Neural cell (in vitro differentiated cells): ENCODE measurements around the gene NACC2. TPM values are rescaled to one million over a fixed set of nuclear protein-coding genes. Genes with fewer than 3 reads are reported as not detected.

Experiments used
- H2AFZ ChIP-seq: fragments of 200-600, 300-800 bp; sonication (generic), shearing (Covaris generic); 2 replicates; pipeline ENCODE4 v1.6.0; 2014; ENCODE audit warnings: low read depth, mild to moderate bottlenecking, antibody characterized with exemption, low read length, moderate library complexity
- H3F3A ChIP-seq: fragments of 200-600 bp; shearing (Covaris generic); 2 replicates; pipeline ENCODE4 v1.6.1; 2016; ENCODE audit warnings: mild to moderate bottlenecking, moderate library complexity, mixed read lengths, antibody characterized with exemption, low read length; ENCODE audit not compliant: insufficient read depth, poor library complexity, severe bottlenecking
- H3K27ac ChIP-seq: fragments of 200-600, 300-800 bp; sonication (generic), shearing (Covaris generic); 2 replicates; pipeline ENCODE4 v1.5.1; 2014; ENCODE audit warnings: mild to moderate bottlenecking, low read length, moderate library complexity
- H3K27me3 ChIP-seq: fragments of 300-800, 200-600 bp; sonication (generic), shearing (Covaris generic); 2 replicates; pipeline ENCODE4 v1.6.0; 2014; ENCODE audit warnings: mild to moderate bottlenecking, low read depth, low read length, moderate library complexity; ENCODE audit not compliant: insufficient read depth
- H3K36me3 ChIP-seq: fragments of 300-800, 200-600 bp; sonication (generic), shearing (Covaris generic); 2 replicates; pipeline ENCODE4 v1.5.1; 2014; ENCODE audit warnings: mild to moderate bottlenecking, antibody characterized with exemption, low read length, moderate library complexity; ENCODE audit not compliant: insufficient read depth
- H3K4me2 ChIP-seq: fragments of 300-800, 200-600 bp; sonication (generic), shearing (Covaris generic); 2 replicates; pipeline ENCODE4 v1.6.0; 2014; ENCODE audit warnings: mild to moderate bottlenecking, low read length
- H3K4me3 ChIP-seq: fragments of 300-800, 200-600 bp; sonication (generic), shearing (Covaris generic); 2 replicates; pipeline ENCODE4 v1.5.1; 2014; ENCODE audit warnings: mild to moderate bottlenecking, low read length, moderate library complexity
- H3K79me2 ChIP-seq: fragments of 200-600 bp; shearing (Covaris generic); replicated peaks from 2 replicates; pipeline ENCODE4 v1.6.0; 2014; ENCODE audit warnings: mild to moderate bottlenecking, low read length, moderate library complexity; ENCODE audit not compliant: insufficient read depth
- H3K9ac ChIP-seq: fragments of 300-800, 200-600 bp; sonication (generic), shearing (Covaris generic); 2 replicates; pipeline ENCODE4 v1.6.1; 2016; ENCODE audit warnings: mild to moderate bottlenecking, low read length, mixed read lengths
- H3K9me2 ChIP-seq: fragments of 200-600 bp; shearing (Covaris generic); 2 replicates; pipeline ENCODE4 v1.6.1; 2016; ENCODE audit warnings: mild to moderate bottlenecking, low read length, mixed read lengths; ENCODE audit not compliant: insufficient read depth
- H3K9me3 ChIP-seq: fragments of 200-600, 300-800 bp; sonication (generic), shearing (Covaris generic); 2 replicates; pipeline ENCODE4 v1.6.1; 2016; ENCODE audit warnings: mild to moderate bottlenecking, mixed run types, low read length, moderate library complexity, mixed read lengths
- H4K20me1 ChIP-seq: fragments of 200-600 bp; shearing (Covaris generic); 2 replicates; pipeline ENCODE4 v1.6.1; 2016; ENCODE audit warnings: mild to moderate bottlenecking, mixed run types; ENCODE audit not compliant: insufficient read depth
- EP300 ChIP-seq: fragments of 450-650 bp; conservative IDR thresholded peaks from 2 replicates; pipeline ENCODE4 v1.6.1; 2014; ENCODE audit warnings: antibody characterized with exemption, mild to moderate bottlenecking, moderate library complexity; ENCODE audit not compliant: poor library complexity, severe bottlenecking
- EZH2 ChIP-seq: fragments of 200-600, 300-800 bp; shearing (Covaris generic), sonication (generic); IDR thresholded peaks from 2 replicates; pipeline ENCODE4 v1.6.1; 2014; ENCODE audit warnings: antibody characterized with exemption, low read length, borderline replicate concordance, mild to moderate bottlenecking; ENCODE audit not compliant: insufficient read depth, poor library complexity, severe bottlenecking
- MXI1 ChIP-seq: fragments of 450-650 bp; conservative IDR thresholded peaks from 2 replicates; pipeline ENCODE4 v1.6.1; 2014; ENCODE audit warnings: antibody characterized with exemption, mild to moderate bottlenecking; ENCODE audit not compliant: poor library complexity, severe bottlenecking
- POLR2AphosphoS5 ChIP-seq: IDR thresholded peaks from 2 replicates; pipeline ENCODE4 v1.6.1; 2012
- RAD21 ChIP-seq: fragments of 450-650 bp; conservative IDR thresholded peaks from 2 replicates; pipeline ENCODE4 v1.6.1; 2014; ENCODE audit warnings: antibody characterized with exemption, mild to moderate bottlenecking, moderate library complexity
- TAF1 ChIP-seq: IDR thresholded peaks from 2 replicates; pipeline ENCODE4 v1.6.1; 2012; ENCODE audit warnings: low read depth
- polyA plus RNA-seq: library from polyadenylated mRNA; depleted of rRNA; stranded (reverse); fragments of >200 nt; gene quantifications from 2 replicates; pipeline ENCODE4 v1.2.3, GENCODE V29; 2014
- TF ChIP-seq, protein P1 (sequence below): fragments of 450-650 bp; IDR thresholded peaks from 2 replicates; pipeline ENCODE4 v1.5.1; 2014; ENCODE audit warnings: antibody characterized with exemption, mild to moderate bottlenecking, moderate library complexity; ENCODE audit not compliant: poor library complexity, severe bottlenecking
- TF ChIP-seq, protein P2 (sequence below): IDR thresholded peaks from 2 replicates; pipeline ENCODE4 v1.6.1; 2012; ENCODE audit warnings: borderline replicate concordance

The NACC2 gene
- polyA plus RNA-seq, 1 donor from 2014 or later, result 1.7 TPM

DNA sequence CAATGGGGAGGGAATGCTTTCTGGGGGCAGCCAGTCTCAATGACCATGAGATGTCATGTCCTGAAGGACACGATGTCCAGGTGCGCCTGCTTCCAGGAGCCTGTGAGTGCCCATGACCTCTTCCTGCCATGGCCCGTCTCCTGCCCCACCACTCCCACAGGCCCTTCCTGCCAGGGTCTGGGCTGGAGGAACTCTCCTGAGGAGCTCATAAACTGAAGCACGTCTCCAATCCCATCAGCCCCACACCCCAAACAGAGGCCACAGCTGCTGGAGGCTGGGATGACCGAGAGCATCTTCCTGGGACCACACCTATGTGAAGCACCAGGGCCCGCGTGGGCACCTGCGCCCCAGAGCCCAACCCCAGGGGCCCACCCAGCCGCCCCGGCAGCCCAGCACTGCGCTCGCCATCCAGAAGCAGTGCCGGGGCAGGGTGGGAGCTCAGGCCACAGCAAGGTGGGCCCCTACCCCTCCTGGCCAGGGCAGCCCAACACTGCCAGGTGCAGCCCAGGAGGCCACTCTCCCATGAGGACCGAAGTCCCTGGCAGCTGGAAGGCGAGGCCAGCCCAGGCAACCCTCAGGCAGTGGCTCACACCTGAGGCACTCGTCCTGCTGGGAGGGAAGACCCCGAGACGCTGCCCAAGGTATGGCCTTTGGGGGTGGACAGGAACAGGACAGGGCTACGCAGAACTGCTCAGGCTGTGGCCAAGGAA is 80.0 kb downstream of the NACC2 start:
- Histone ChIP-seq H3K4me2 (no peak overlapping the region), H3K27ac (no peak overlapping the region), H3K9me2 (no peaks in the 10 kb centered on the region), H4K20me1 (no peaks in the 10 kb centered on the region), H3K79me2 (no peaks in the 10 kb centered on the region), H3K36me3 (no peaks in the 10 kb centered on the region), H3K4me3 (no peak overlapping the region), H3F3A (no peaks in the 10 kb centered on the region), H3K9ac (no peak overlapping the region), H3K9me3 (no peaks in the 10 kb centered on the region), H3K27me3 (no peaks in the 10 kb centered on the region), H2AFZ (no peak overlapping the region)
- TF ChIP-seq, protein P1, sequence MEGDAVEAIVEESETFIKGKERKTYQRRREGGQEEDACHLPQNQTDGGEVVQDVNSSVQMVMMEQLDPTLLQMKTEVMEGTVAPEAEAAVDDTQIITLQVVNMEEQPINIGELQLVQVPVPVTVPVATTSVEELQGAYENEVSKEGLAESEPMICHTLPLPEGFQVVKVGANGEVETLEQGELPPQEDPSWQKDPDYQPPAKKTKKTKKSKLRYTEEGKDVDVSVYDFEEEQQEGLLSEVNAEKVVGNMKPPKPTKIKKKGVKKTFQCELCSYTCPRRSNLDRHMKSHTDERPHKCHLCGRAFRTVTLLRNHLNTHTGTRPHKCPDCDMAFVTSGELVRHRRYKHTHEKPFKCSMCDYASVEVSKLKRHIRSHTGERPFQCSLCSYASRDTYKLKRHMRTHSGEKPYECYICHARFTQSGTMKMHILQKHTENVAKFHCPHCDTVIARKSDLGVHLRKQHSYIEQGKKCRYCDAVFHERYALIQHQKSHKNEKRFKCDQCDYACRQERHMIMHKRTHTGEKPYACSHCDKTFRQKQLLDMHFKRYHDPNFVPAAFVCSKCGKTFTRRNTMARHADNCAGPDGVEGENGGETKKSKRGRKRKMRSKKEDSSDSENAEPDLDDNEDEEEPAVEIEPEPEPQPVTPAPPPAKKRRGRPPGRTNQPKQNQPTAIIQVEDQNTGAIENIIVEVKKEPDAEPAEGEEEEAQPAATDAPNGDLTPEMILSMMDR, result no peak
- TF ChIP-seq POLR2AphosphoS5 (no peak), TAF1 (no peak), RAD21 (no peak)
- TF ChIP-seq, protein P2, sequence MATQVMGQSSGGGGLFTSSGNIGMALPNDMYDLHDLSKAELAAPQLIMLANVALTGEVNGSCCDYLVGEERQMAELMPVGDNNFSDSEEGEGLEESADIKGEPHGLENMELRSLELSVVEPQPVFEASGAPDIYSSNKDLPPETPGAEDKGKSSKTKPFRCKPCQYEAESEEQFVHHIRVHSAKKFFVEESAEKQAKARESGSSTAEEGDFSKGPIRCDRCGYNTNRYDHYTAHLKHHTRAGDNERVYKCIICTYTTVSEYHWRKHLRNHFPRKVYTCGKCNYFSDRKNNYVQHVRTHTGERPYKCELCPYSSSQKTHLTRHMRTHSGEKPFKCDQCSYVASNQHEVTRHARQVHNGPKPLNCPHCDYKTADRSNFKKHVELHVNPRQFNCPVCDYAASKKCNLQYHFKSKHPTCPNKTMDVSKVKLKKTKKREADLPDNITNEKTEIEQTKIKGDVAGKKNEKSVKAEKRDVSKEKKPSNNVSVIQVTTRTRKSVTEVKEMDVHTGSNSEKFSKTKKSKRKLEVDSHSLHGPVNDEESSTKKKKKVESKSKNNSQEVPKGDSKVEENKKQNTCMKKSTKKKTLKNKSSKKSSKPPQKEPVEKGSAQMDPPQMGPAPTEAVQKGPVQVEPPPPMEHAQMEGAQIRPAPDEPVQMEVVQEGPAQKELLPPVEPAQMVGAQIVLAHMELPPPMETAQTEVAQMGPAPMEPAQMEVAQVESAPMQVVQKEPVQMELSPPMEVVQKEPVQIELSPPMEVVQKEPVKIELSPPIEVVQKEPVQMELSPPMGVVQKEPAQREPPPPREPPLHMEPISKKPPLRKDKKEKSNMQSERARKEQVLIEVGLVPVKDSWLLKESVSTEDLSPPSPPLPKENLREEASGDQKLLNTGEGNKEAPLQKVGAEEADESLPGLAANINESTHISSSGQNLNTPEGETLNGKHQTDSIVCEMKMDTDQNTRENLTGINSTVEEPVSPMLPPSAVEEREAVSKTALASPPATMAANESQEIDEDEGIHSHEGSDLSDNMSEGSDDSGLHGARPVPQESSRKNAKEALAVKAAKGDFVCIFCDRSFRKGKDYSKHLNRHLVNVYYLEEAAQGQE, result no peak

DNA sequence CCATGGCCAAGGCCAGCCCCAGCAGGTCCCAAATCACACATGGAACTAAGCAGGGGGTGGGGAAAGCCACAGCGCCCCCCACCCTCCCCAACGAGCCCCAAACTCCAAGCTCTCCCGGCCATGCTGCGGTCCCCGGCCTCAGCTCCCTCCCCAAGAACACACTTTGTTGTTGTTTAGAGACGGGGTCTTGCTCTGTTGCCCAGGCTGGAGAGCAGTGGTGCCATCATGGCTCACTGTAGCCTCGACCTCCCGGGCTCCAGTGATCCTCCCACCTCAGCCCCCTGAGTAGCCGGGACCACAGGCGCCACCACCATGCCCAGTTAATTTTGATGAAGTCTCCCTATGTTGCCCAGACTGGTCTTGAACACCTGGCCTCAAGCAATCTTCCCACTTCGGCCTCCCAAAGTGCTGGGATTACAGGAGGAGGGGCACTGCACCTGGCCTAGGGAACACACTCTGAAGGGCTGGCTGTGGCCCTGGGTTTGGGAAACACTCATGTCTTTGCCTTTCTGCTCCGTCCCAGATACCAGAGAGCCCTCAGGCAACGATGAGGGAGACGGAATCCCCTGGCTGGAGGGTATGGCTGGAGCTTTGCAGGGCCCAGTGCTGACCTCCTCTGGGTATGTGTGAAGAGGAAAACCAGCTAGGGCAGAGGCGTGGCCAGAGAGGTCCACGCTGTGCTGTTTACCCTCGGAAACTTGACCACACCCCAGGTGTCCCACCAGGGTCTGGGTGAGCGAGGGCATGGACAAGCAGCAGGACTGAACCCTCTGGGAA is 80.8 kb downstream of the NACC2 start:
- Histone ChIP-seq H4K20me1 (no peaks in the 10 kb centered on the region), H3K27me3 (no peaks in the 10 kb centered on the region), H3K4me2 (no peak overlapping the region), H3K79me2 (no peaks in the 10 kb centered on the region), H3K36me3 (no peaks in the 10 kb centered on the region), H3K9me2 (no peaks in the 10 kb centered on the region), H3K27ac (no peak overlapping the region), H3K9ac (no peak overlapping the region), H3K9me3 (no peaks in the 10 kb centered on the region), H3K4me3 (no peak overlapping the region), H3F3A (no peaks in the 10 kb centered on the region), H2AFZ (no peak overlapping the region)
- TF ChIP-seq MXI1 (no peak), EP300 (no peak), EZH2 (no peak), TAF1 (no peak)
